HepG2 (cell line): ENCODE results near the gene TAF6. TPM values are rescaled to one million over a fixed set of nuclear protein-coding genes. Genes with fewer than 3 reads are reported as not detected.

Source experiments
- ARID2 ChIP-seq: sonication (generic); formaldehyde crosslinking; IDR thresholded peaks from 2 replicates; pipeline ENCODE4 v1.8.1; 2022; ENCODE audit warnings: mild to moderate bottlenecking, missing genetic modification reagents, borderline replicate concordance
- ATF5 ChIP-seq: sonication (generic); formaldehyde crosslinking; IDR thresholded peaks from 2 replicates; pipeline ENCODE4 v1.4.0; 2020; ENCODE audit warnings: mild to moderate bottlenecking, low read depth, missing genetic modification reagents
- CREBL2 ChIP-seq: sonication (generic); formaldehyde crosslinking; IDR thresholded peaks from 2 replicates; pipeline ENCODE4 v1.8.1; 2023; ENCODE audit warnings: missing genetic modification reagents, mild to moderate bottlenecking, borderline replicate concordance
- CTCF ChIP-seq: sonication (generic); formaldehyde crosslinking; IDR thresholded peaks from 2 replicates; pipeline ENCODE4 v1.5.0; 2020; ENCODE audit warnings: mild to moderate bottlenecking, missing genetic modification reagents, moderate library complexity
- ELF1 ChIP-seq: sonication (generic); formaldehyde crosslinking; IDR thresholded peaks from 2 replicates; pipeline ENCODE4 v1.4.0; 2020; ENCODE audit warnings: missing genetic modification reagents
- GATAD1 ChIP-seq: IDR thresholded peaks from 2 replicates; pipeline ENCODE4 v1.6.1; 2016; ENCODE audit warnings: missing genetic modification reagents, missing compliant biosample characterization
- HNRNPK ChIP-seq: fragments of 200-400 bp; formaldehyde crosslinking; IDR thresholded peaks from 2 replicates; pipeline ENCODE4 v1.6.1; 2018; ENCODE audit warnings: low read length, low read depth, moderate library complexity, mild to moderate bottlenecking; ENCODE audit not compliant: poor library complexity, severe bottlenecking
- MAFF ChIP-seq: IDR thresholded peaks from 2 replicates; pipeline ENCODE4 v1.6.1; 2011; ENCODE audit warnings: low read depth, low read length, improper control_type of control experiment
- NCOA2 ChIP-seq: sonication (generic); formaldehyde crosslinking; IDR thresholded peaks from 2 replicates; pipeline ENCODE4 v1.8.0; 2022; ENCODE audit warnings: inconsistent platforms
- REL ChIP-seq: sonication (generic); formaldehyde crosslinking; conservative IDR thresholded peaks from 2 replicates; pipeline ENCODE4 v1.8.0; 2022; ENCODE audit warnings: mild to moderate bottlenecking, missing genetic modification reagents, moderate library complexity
- STAG1 ChIP-seq: sonication (generic); formaldehyde crosslinking; IDR thresholded peaks from 2 replicates; pipeline ENCODE4 v1.4.0; 2020; ENCODE audit warnings: missing genetic modification reagents
- TEAD2 ChIP-seq: sonication (generic); formaldehyde crosslinking; IDR thresholded peaks from 2 replicates; pipeline ENCODE4 v1.9.0; 2021; ENCODE audit warnings: missing genetic modification reagents
- USF2 ChIP-seq, 2 experiments: sonication (generic) in 1 of 2; formaldehyde crosslinking in 1 of 2; IDR thresholded peaks; 2 replicates each; pipeline versions ENCODE4 v1.5.1 to v1.6.1; 2011 to 2020; ENCODE audit warnings: borderline replicate concordance in 1 of 2, low read depth in 1 of 2, low read length in 1 of 2, mild to moderate bottlenecking in 1 of 2, missing genetic modification reagents in 1 of 2, moderate library complexity in 1 of 2
- ZNF609 ChIP-seq: sonication (generic); formaldehyde crosslinking; IDR thresholded peaks from 2 replicates; pipeline ENCODE4 v1.4.0; 2020; ENCODE audit warnings: mild to moderate bottlenecking, missing genetic modification reagents, borderline replicate concordance
- ZNF709 ChIP-seq: sonication (generic); formaldehyde crosslinking; IDR thresholded peaks from 2 replicates; pipeline ENCODE4 v1.5.0; 2020; ENCODE audit warnings: mild to moderate bottlenecking, missing genetic modification reagents
- ZNF746 ChIP-seq: sonication (generic); formaldehyde crosslinking; IDR thresholded peaks from 2 replicates; pipeline ENCODE4 v1.8.0; 2022; ENCODE audit warnings: mild to moderate bottlenecking, missing genetic modification reagents
- ZNF83 ChIP-seq: sonication (generic); formaldehyde crosslinking; IDR thresholded peaks from 2 replicates; pipeline ENCODE4 v1.4.0; 2020; ENCODE audit warnings: missing genetic modification reagents, mild to moderate bottlenecking, borderline replicate concordance
- ZSCAN31 ChIP-seq: sonication (generic); formaldehyde crosslinking; IDR thresholded peaks from 2 replicates; pipeline ENCODE4 v1.5.0; 2020; ENCODE audit warnings: low read depth, mild to moderate bottlenecking, missing genetic modification reagents
- ZZZ3 ChIP-seq: sonication (generic); formaldehyde crosslinking; IDR thresholded peaks from 2 replicates; pipeline ENCODE4 v1.4.0; 2020; ENCODE audit warnings: missing genetic modification reagents, mild to moderate bottlenecking, borderline replicate concordance
- polyA plus RNA-seq, 8 experiments: library from polyadenylated mRNA; depleted of rRNA in 3 of 8; stranded (reverse) in 7 of 8; unstranded in 1 of 8; fragments of >200 nt; fragmentation: Illumina TruSeq in 4 of 8; extraction: Trizol in 4 of 8; gene quantifications; 2 replicates each; pipeline versions ENCODE4 v1.2.1 to v1.2.3, GENCODE V29; 2011 to 2016; ENCODE audit warnings: low read depth in 4 of 8, missing spikeins in 1 of 8, mixed read lengths in 1 of 8; ENCODE audit not compliant: insufficient read depth in 1 of 8
- total RNA-seq, 5 experiments: library from RNA; depleted of rRNA; stranded (reverse); fragments of >200 nt; fragmentation: Illumina TruSeq; extraction: Trizol; gene quantifications; 2 replicates each; pipeline ENCODE4 v1.2.3, GENCODE V29; 2016; ENCODE audit warnings: low read depth in 1 of 5

The TAF6 gene
- total and polyA plus RNA-seq, 2 of the 13 experiments (the other 11 are each of a cell fraction or from before 2014, with no cell fraction given), result 12.9 to 18.8 TPM

- no peak for TF ChIP-seq ARID2 (CRISPR knock-in tag)
- TF ChIP-seq MAFF, result no peak
- 0 out of 2 replicates have a peak, but pooled peaks have one; percentile 40 for TF ChIP-seq ZNF746 (CRISPR knock-in tag)
- TF ChIP-seq ELF1 (CRISPR knock-in tag), result peak; percentile 94
- TF ChIP-seq STAG1, result no peak
- TF ChIP-seq ZSCAN31 (CRISPR knock-in tag), result no peak
- no peak for TF ChIP-seq CREBL2 (CRISPR knock-in tag)
- TF ChIP-seq GATAD1, result peak; percentile 74
- TF ChIP-seq ATF5 (CRISPR knock-in tag), result no peak
- TF ChIP-seq ZNF709 (CRISPR knock-in tag), result no peak
- no peak for TF ChIP-seq CTCF (CRISPR knock-in tag)
- TF ChIP-seq TEAD2 (CRISPR knock-in tag), result no peak
- no peak for TF ChIP-seq ZZZ3 (CRISPR knock-in tag)
- TF ChIP-seq REL (CRISPR knock-in tag), result no peak
- peak; percentile 11 for TF ChIP-seq HNRNPK
- TF ChIP-seq ZNF609 (CRISPR knock-in tag), result 0 out of 2 replicates have a peak, but pooled peaks have one; percentile 1
- TF ChIP-seq NCOA2 (CRISPR knock-in tag), result peak; percentile 44; the same call in 1 of the 2 replicates
- peak; percentile 89 for TF ChIP-seq USF2 (IDR thresholded peaks at IDR 0.05; ENCODE audit: low read depth, low read length)
- TF ChIP-seq USF2 (CRISPR knock-in tag; IDR thresholded peaks at IDR 0.05; ENCODE audit: borderline replicate concordance), result peak; percentile 93
- TF ChIP-seq ZNF83, result 0 out of 2 replicates have a peak, but pooled peaks have one; percentile 51
Observed at GRCh38 chr7:100148559-100149328, 29.6 kb upstream of the TAF6 start, which contains the start of gene LAMTOR4 (continued).
